ENCODE data around the gene REST. TPM values are rescaled to one million over a fixed set of nuclear protein-coding genes. Genes with fewer than 3 reads are reported as not detected.

REST gene
- total RNA-seq, 1 experiment from 2014 or later, result 98.1 TPM

- Mint-ChIP-seq H3K9me3 (peaks cover 0 to 3% of the 10 kb centered on the region in 2 experiments; a peak in 2 of 5 replicates), H3K36me3 (ENCODE audit: insufficient read depth in 1 of 3, low read depth in 3 of 3) (no peaks in the 10 kb centered on the region), H3K4me1 (peaks cover 7% of the 10 kb centered on the region in 2 experiments), H3K4me3 (no peak overlapping the region), H3K27ac (no peak overlapping the region), H3K27me3 (ENCODE audit: low read depth) (peaks cover 9% of the 10 kb centered on the region)
- no peak for DNase-seq
- Histone ChIP-seq H2BK15ac (ENCODE audit: low read depth, low read length) (no peak overlapping the region), H3K27me3 (ENCODE audit: insufficient read depth, low read length) (no peaks in the 10 kb centered on the region), H4K20me1 (ENCODE audit: control insufficient read depth, insufficient read depth, insufficient read length) (no peaks in the 10 kb centered on the region), H3T11ph (ENCODE audit: low read length) (no peak overlapping the region), H2BK20ac (ENCODE audit: low read depth, low read length, poor library complexity, severe bottlenecking) (no peak overlapping the region), H3K23me2 (ENCODE audit: insufficient read length, low read depth, low read length, poor library complexity, severe bottlenecking) (no peaks in the 10 kb centered on the region), H3K56ac (ENCODE audit: insufficient read length, low read depth, low read length) (no peak overlapping the region), H3K9me3 (ENCODE audit: control insufficient read depth, low read depth, low read length) (no peaks in the 10 kb centered on the region), H3K4ac (ENCODE audit: low read depth, low read length) (no peak overlapping the region), H2AFZ (ENCODE audit: low read length) (no peak overlapping the region), H4K91ac (ENCODE audit: insufficient read length, low read depth, low read length) (no peak overlapping the region), H3K4me2 (ENCODE audit: insufficient read depth, insufficient read length, low read length) (no peak overlapping the region), H2AK5ac (ENCODE audit: insufficient read length, low read length) (no peak overlapping the region), H3K23ac (ENCODE audit: insufficient read length, low read depth, low read length) (no peak overlapping the region), H3K9ac (ENCODE audit: extremely low read depth, insufficient read length, low read length) (no peak overlapping the region), H2BK5ac (ENCODE audit: insufficient read length, low read length) (no peak overlapping the region), H2BK12ac (ENCODE audit: insufficient read length, low read depth, low read length) (no peak overlapping the region), H4K5ac (ENCODE audit: insufficient read length, low read depth, low read length) (no peak overlapping the region), H3K79me2 (ENCODE audit: insufficient read depth, low read length) (no peaks in the 10 kb centered on the region), H3K79me1 (ENCODE audit: insufficient read depth, low read depth, low read length, poor library complexity, severe bottlenecking) (no peaks in the 10 kb centered on the region), H3K18ac (ENCODE audit: insufficient read length, low read depth, low read length) (no peak overlapping the region), H2BK120ac (ENCODE audit: low read depth, low read length, poor library complexity, severe bottlenecking) (no peak overlapping the region), H3K14ac (ENCODE audit: insufficient read depth, low read length) (no peak overlapping the region), H4K8ac (replicated peaks; ENCODE audit: insufficient read length, low read depth, low read length) (no peak overlapping the region), H3K4me1 (ENCODE audit: insufficient read depth, low read length) (no peaks in the 10 kb centered on the region), H3K27ac (ENCODE audit: insufficient read length, low read depth, low read length) (no peak overlapping the region)
- WGBS (ENCODE audit: extremely low coverage, insufficient read length, low lambda C conversion rate), result no CpG with 5 or more reads among the region's 7 CpGs
- no peak for TF ChIP-seq CTCF (conservative IDR thresholded peaks at IDR 0.05)
Observed at GRCh38 chr4:56863441-56864139, 44.1 kb upstream of the REST start.

Data from H9 (cell line).